OCI-M1 (cell line): ENCODE results near the gene GABRB1.

Experiments used
- DNase-seq: peaks from one replicate; lab custom pipeline; 2025; lab: John Stamatoyannopoulos, UW

The GABRB1 gene

GRCh38 chr4:47386146-47386545 lies 354.8 kb downstream of the GABRB1 start:
- no peak for DNase-seq

- peak; percentile 38 for DNase-seq
These were observed 355.3 kb downstream of the GABRB1 start for GRCh38 chr4:47386561-47387235.

GRCh38 chr4:47390428-47391125 lies 359.2 kb downstream of the GABRB1 start:
- no peak for DNase-seq

DNA sequence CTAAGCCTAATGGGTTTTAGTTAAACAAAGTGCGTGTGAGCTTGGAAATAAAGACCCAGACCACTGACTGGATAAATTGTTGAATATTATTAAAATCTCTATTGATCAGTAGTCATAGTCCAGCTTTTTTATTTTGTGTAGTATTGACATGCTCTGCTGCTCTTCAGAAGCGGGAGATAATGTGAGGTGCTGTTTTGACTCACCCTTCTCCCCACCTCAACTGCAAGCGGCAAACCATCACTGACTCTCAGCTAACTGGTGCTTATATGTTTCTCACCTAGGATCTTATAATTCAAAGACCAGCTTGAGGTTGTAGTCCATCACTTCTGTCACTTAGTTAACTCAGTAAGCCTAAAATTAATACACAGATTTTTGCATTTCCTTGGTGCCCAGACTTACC lies 359.9 kb downstream of the GABRB1 start:
- no peak for DNase-seq

GRCh38 chr4:47406408-47406807 lies 375.0 kb downstream of the GABRB1 start:
- no peak for DNase-seq

GRCh38 chr4:47410271-47410670 lies 378.9 kb downstream of the GABRB1 start:
- no peak for DNase-seq

GRCh38 chr4:47413521-47413920 lies 382.2 kb downstream of the GABRB1 start:
- no peak for DNase-seq

DNA sequence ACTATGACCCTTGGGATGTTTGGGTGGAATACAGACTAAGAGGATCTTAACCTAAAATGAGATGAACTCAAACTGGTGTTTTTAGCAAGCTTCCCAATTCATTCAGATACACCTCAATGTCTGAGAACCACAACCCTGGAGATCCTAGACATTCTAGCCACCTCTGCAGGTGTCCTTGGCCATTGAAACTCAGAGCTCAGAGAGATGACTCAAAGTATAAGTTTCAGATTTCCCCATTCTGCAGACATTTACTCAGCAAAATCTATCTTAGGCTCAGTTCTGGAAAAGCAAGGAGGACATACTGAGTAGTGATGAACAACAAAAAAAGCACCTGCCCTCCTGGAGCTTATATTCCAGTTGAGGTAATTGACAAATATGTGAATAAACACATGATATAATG lies 384.4 kb downstream of the GABRB1 start:
- DNase-seq, result no peak

DNA sequence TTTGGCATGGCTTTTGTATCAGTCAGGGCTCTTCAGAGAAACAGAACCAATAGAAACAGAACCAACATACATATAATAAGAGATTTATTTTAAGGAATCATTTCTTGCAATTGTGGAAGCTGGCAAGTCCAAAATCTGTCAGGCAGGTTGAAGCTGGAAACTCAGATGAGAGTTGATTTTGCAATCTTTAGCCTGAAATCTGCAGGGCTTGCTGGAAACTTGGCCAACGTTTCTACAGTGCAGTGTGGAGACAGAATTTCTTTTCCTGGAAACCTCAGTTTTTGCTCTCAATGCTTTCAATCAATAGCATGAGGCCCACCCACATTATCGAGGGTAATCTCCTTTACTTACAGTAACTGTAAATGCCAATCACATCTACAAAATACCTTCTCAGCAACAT lies 386.8 kb downstream of the GABRB1 start:
- DNase-seq, result no peak

GRCh38 chr4:47419296-47419695 lies 387.9 kb downstream of the GABRB1 start:
- DNase-seq, result no peak

GRCh38 chr4:47425628-47426027 lies 394.3 kb downstream of the GABRB1 start:
- DNase-seq, result no peak

DNA sequence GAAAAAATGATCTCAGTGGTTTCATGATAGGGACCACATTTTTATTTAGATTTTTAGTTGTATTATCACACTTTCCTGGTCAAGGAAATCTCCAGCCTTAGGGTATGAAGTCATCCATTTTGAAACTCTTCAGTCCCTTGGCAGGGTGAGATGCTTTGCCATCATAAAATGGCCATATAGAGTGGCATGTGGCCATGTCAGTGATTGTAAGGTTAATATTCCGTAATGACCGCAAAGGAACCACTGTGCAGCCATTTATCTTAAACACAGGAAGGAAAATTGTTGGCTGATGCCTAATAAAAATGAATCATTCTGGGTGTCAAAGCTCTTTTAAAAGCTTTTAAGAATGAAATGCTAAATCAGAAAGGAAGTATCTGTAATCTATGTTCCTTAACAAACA lies 396.6 kb downstream of the GABRB1 start:
- DNase-seq, result no peak

GRCh38 chr4:47432749-47433148 lies 401.4 kb downstream of the GABRB1 start:
- DNase-seq, result no peak

- DNase-seq, result no peak
These were observed 403.6 kb downstream of the GABRB1 start for GRCh38 chr4:47434931-47435330.

DNA sequence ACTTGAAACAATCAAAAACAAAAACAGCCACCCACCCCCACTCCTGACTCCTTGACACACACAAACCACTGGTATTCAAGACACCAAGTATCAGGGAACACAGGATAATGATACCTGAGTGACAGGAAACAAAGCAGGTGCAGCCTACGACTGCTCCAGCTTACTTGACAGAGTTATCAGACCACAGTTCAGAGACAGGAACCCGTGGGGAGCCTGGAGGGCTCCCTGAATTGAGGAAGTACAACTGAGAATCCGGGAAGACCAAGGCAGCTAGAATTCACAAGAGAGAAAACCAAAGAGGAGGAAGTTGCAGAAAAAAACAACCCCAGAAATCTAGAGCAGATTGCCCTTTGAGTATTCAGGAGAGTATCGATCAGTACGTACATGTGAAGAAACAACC lies 411.6 kb downstream of the GABRB1 start:
- DNase-seq, result peak; percentile 80

- peak; percentile 7 for DNase-seq
These were observed 412.7 kb downstream of the GABRB1 start for GRCh38 chr4:47444031-47444430.

- DNase-seq, result no peak
These were observed 420.3 kb downstream of the GABRB1 start for GRCh38 chr4:47451657-47452056.

- DNase-seq, result peak; percentile 68
These were observed 431.4 kb downstream of the GABRB1 start for GRCh38 chr4:47462799-47463234.

GRCh38 chr4:47463235-47463956 lies 432.0 kb downstream of the GABRB1 start, which contains the start of gene COMMD8:
TSS of gene COMMD8 (minus strand) at chr4:47463702. CDS start at chr4:47463651, 51 bp downstream.
- DNase-seq, result peak; percentile 98

- peak; percentile 55 for DNase-seq
These were observed 433.6 kb downstream of the GABRB1 start for GRCh38 chr4:47465004-47465403.

GRCh38 chr4:47466056-47466785 lies 434.9 kb downstream of the GABRB1 start:
- DNase-seq, result no peak

DNA sequence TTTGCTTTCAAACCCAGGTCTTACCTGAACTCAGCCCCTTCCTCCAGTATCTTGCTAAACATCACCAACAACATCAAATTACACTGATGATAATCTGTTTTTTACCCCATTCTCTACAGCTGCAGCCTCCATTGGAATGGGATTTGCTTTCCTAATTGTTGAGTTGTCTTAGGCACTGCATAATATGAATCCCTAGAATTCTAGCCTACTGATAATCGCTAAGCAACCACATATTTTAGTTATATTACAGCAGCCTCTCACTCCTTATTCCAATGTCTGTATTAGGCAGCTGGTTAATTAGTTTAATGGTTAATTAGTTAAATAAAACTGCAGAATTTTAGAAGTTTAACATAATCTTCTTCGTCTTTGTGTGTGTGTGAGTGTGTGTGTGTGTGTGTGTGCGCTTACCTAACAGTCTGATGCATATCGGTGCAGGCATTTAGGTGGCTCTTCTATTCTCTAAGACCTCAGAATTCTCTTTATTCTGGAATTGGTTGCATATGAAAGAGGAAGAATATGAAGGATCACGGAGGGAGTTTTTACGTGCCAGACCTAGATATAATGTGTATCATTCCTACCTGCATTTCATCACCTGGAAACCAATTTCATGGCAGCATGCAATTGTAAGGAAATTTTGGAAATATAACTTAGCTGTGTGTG lies 437.5 kb downstream of the GABRB1 start:
- peak; percentile 5 for DNase-seq
